ENCODE data around the gene RBBP9. TPM values are rescaled to one million over a fixed set of nuclear protein-coding genes. Genes with fewer than 3 reads are reported as not detected.

Gene RBBP9
- total and polyA plus RNA-seq, 9 of the 15 experiments (the other 6 are each of a cell fraction or from before 2014, with no cell fraction given), result 0.94 to 4.4 (median 2.5) TPM

GRCh38 chr20:18466894-18467730 is 29.9 kb downstream of the RBBP9 start, which contains the start of the genes DZANK1 and POLR3F (continued):
- TF ChIP-seq BCLAF1 (IDR thresholded peaks at IDR 0.05; ENCODE audit: borderline replicate concordance in 1 of 2, control insufficient read depth in 1 of 2, low read depth in 2 of 2, low read length in 1 of 2), result no peak
- TF ChIP-seq XRCC5 (IDR thresholded peaks at IDR 0.05; ENCODE audit: low read depth, low read length), result peak; percentile 78; the same call in 1 of the 2 replicates
- peak; percentile 67 for TF ChIP-seq SUPT5H (IDR thresholded peaks at IDR 0.05)
- no peak for TF ChIP-seq ZNF655 (CRISPR knock-in tag; IDR thresholded peaks at IDR 0.05)
- no peak for TF ChIP-seq TCFL5 (CRISPR knock-in tag; conservative IDR thresholded peaks at IDR 0.05)
- no peak for TF ChIP-seq HBP1 (CRISPR knock-in tag; IDR thresholded peaks at IDR 0.05)
- TF ChIP-seq ZNF253 (CRISPR knock-in tag; conservative IDR thresholded peaks at IDR 0.05), result no peak
- TF ChIP-seq ZNF232 (CRISPR knock-in tag; IDR thresholded peaks at IDR 0.05), result no peak
- TF ChIP-seq AFF1 (IDR thresholded peaks at IDR 0.05; ENCODE audit: low read depth in 1 of 2, partially characterized antibody in 2 of 2), result peak in 1 of 2 experiments; percentile 56
- no peak for TF ChIP-seq HLTF (IDR thresholded peaks at IDR 0.05)
- no peak; the same call in 1 of the 2 replicates for TF ChIP-seq GABPA (tag; conservative IDR thresholded peaks at IDR 0.05; ENCODE audit: low read depth)
- TF ChIP-seq NR2C2 (CRISPR knock-in tag; IDR thresholded peaks at IDR 0.05), result no peak
- TF ChIP-seq NR2C2 (tag; IDR thresholded peaks at IDR 0.05), result peak; percentile 26; the same call in 1 of the 2 replicates
- peak; percentile 41; the same call in 1 of the 2 replicates for TF ChIP-seq GABPB1 (CRISPR knock-in tag; IDR thresholded peaks at IDR 0.05)
- TF ChIP-seq RFX5 (IDR thresholded peaks at IDR 0.05; ENCODE audit: low read depth, low read length), result no peak
- no peak for TF ChIP-seq ZNF551 (CRISPR knock-in tag; IDR thresholded peaks at IDR 0.05)
- no peak for TF ChIP-seq CEBPB (tag; IDR thresholded peaks at IDR 0.05)
- peak; percentile 98 for TF ChIP-seq SIN3B (IDR thresholded peaks at IDR 0.05; ENCODE audit: low read depth)

Measured in K562 (cell line).